ENCODE measurements around the gene LSAMP. TPM values are rescaled to one million over a fixed set of nuclear protein-coding genes. Genes with fewer than 3 reads are reported as not detected.

LSAMP gene
- total RNA-seq, 1 experiment from 2014 or later, result not detected

DNA sequence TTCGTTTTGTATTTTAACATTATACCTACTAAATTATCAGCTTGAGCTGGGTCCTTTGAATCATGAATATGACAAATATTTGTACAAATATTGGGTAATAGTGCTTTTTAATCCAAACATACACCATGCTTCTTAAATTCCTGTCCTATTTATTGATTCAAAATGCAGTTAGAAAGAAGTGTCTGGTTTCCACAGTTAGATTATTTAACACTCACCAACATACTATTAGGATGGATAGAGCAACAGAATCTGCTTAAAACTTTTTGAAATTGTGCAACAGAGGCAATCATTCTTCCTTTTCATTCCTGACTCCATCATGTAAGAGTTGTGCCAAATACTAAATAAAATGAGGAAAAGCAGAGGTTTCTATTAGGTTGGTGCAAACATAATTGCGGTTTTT, 281.2 kb downstream of the LSAMP start:
- no peak overlapping the region for H3K4me2 ChIP-seq
- H2AFZ ChIP-seq, result no peak overlapping the region
- no peaks in the 10 kb centered on the region for H3K36me3 ChIP-seq (ENCODE audit: low read depth)
- intact Hi-C loops (cut with micrococcal nuclease; ENCODE audit: unreplicated experiment), result no loop called here
- ChIA-PET CTCF (no interaction called here), POLR2A (ENCODE audit: unreplicated experiment) (no interaction called here)
- no TSS peak for BruUV-seq (replicated peaks)
- no peaks in the 10 kb centered on the region for H3K27me3 ChIP-seq (ENCODE audit: insufficient read depth, low read depth)
- H3K4me3 ChIP-seq, result no peak overlapping the region
- no peaks in the 10 kb centered on the region for H3K79me2 ChIP-seq (ENCODE audit: low read depth)
- DNase-seq, result no peak
- H3K9me3 ChIP-seq (ENCODE audit: insufficient read depth, low read depth), result no peaks in the 10 kb centered on the region
- no peaks in the 10 kb centered on the region for H3F3A ChIP-seq (ENCODE audit: insufficient read depth, low read depth)
- TF ChIP-seq, protein P1, sequence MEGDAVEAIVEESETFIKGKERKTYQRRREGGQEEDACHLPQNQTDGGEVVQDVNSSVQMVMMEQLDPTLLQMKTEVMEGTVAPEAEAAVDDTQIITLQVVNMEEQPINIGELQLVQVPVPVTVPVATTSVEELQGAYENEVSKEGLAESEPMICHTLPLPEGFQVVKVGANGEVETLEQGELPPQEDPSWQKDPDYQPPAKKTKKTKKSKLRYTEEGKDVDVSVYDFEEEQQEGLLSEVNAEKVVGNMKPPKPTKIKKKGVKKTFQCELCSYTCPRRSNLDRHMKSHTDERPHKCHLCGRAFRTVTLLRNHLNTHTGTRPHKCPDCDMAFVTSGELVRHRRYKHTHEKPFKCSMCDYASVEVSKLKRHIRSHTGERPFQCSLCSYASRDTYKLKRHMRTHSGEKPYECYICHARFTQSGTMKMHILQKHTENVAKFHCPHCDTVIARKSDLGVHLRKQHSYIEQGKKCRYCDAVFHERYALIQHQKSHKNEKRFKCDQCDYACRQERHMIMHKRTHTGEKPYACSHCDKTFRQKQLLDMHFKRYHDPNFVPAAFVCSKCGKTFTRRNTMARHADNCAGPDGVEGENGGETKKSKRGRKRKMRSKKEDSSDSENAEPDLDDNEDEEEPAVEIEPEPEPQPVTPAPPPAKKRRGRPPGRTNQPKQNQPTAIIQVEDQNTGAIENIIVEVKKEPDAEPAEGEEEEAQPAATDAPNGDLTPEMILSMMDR (conservative IDR thresholded peaks at IDR 0.05), result no peak
- TF ChIP-seq EZH2 (IDR thresholded peaks at IDR 0.05; ENCODE audit: low read depth), result no peak
- no peak overlapping the region for H3K27ac ChIP-seq
- H4K20me1 ChIP-seq (ENCODE audit: insufficient read depth), result no peaks in the 10 kb centered on the region
- no peaks in the 10 kb centered on the region for H3K4me1 ChIP-seq (replicated peaks; ENCODE audit: insufficient read depth)
- H3K9me2 ChIP-seq (ENCODE audit: insufficient read depth), result no peaks in the 10 kb centered on the region

DNA sequence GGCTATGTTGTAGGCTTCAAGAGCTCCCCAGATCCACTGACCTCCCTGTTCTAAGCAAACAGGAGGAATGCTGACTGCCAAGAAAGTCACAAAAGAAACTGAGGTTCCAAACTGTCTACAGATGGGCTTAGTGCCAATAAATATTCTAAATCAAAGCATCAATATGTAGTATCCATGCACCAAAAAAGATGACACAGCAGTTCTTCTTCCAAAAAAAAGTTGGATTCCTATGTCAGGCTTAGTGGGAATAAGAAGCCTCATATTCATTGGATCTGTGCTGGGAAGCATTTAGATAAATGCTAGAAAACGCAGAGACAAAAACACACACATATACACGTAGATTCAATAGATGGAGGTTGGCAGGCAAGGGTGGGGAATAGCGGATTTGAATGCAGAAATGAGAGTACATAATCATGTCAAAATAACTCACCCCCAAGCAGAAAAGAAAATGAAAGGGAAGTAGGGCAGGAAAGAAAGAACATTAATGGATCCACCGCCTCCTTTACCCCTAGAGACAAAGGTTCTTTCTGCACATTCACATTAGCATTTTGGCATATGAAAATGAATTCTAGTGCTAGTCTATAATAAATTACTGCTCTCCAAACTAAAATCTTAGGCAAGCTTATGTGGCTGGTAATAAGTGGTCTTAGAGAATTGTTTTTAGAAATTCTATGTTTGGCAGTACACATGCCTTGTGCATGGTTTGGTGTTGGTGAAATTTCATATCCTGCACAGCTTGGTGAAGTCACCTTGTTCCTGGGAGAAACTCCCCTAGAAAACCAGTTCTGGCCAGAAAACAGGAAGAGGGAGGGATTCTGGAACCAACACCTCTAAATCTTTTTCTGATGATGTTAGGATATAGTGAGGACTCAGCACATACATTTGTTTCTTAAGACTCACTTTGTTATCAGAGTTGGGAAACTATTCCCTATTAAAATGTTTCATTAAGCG, 283.4 kb downstream of the LSAMP start:
- TF ChIP-seq, protein P1 (conservative IDR thresholded peaks at IDR 0.05), result no peak
- TF ChIP-seq EZH2 (IDR thresholded peaks at IDR 0.05; ENCODE audit: low read depth), result no peak
- H3K4me1 ChIP-seq (replicated peaks; ENCODE audit: insufficient read depth), result no peaks in the 10 kb centered on the region
- H3K27ac ChIP-seq, result no peak overlapping the region
- H3K4me3 ChIP-seq, result no peak overlapping the region
- no peak overlapping the region for H3K4me2 ChIP-seq
- POLR2A ChIA-PET (ENCODE audit: unreplicated experiment), result no interaction called here
- H3K79me2 ChIP-seq (ENCODE audit: low read depth), result no peaks in the 10 kb centered on the region
- no peaks in the 10 kb centered on the region for H4K20me1 ChIP-seq (ENCODE audit: insufficient read depth)
- no peaks in the 10 kb centered on the region for H3K36me3 ChIP-seq (ENCODE audit: low read depth)
- H3K9me2 ChIP-seq (ENCODE audit: insufficient read depth), result no peaks in the 10 kb centered on the region
- no peaks in the 10 kb centered on the region for H3K9me3 ChIP-seq (ENCODE audit: insufficient read depth, low read depth)
- H2AFZ ChIP-seq, result no peak overlapping the region
- H3F3A ChIP-seq (ENCODE audit: insufficient read depth, low read depth), result no peaks in the 10 kb centered on the region
- DNase-seq, result no peak
- BruUV-seq (replicated peaks), result no TSS peak
- intact Hi-C loops (cut with micrococcal nuclease; ENCODE audit: unreplicated experiment), result no loop called here
- H3K27me3 ChIP-seq (ENCODE audit: insufficient read depth, low read depth), result no peaks in the 10 kb centered on the region
- CTCF ChIA-PET, result no interaction called here

DNA sequence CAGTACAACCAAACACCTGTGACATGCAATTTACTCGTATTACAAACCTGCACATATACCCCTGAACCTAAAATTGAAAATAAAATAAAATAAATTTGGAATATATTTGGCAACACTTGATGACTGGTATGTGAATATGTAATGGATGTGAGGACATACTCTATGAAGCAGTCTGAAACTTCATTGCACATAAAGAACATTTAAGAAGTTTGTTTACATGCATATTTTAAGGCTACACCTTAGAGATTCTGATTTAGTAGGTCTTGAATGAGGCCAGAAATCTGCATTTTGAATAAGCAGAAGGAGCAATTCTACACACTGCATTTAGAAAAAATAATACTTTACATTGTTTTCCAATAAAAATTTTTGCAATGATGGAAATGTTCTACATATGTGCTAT, 284.7 kb downstream of the LSAMP start:
- CTCF ChIA-PET, result no interaction called here
- H3K4me3 ChIP-seq, result no peak overlapping the region
- H3K79me2 ChIP-seq (ENCODE audit: low read depth), result no peaks in the 10 kb centered on the region
- no peaks in the 10 kb centered on the region for H3K9me3 ChIP-seq (ENCODE audit: insufficient read depth, low read depth)
- intact Hi-C loops (cut with micrococcal nuclease; ENCODE audit: unreplicated experiment), result no loop called here
- no peaks in the 10 kb centered on the region for H3K9me2 ChIP-seq (ENCODE audit: insufficient read depth)
- no peak for DNase-seq
- H3K27ac ChIP-seq, result no peak overlapping the region
- no TSS peak for BruUV-seq (replicated peaks)
- H3K27me3 ChIP-seq (ENCODE audit: insufficient read depth, low read depth), result no peaks in the 10 kb centered on the region
- no peak overlapping the region for H2AFZ ChIP-seq
- H3K36me3 ChIP-seq (ENCODE audit: low read depth), result no peaks in the 10 kb centered on the region
- no peaks in the 10 kb centered on the region for H4K20me1 ChIP-seq (ENCODE audit: insufficient read depth)
- no peaks in the 10 kb centered on the region for H3F3A ChIP-seq (ENCODE audit: insufficient read depth, low read depth)
- no peak overlapping the region for H3K4me2 ChIP-seq
- H3K4me1 ChIP-seq (replicated peaks; ENCODE audit: insufficient read depth), result no peaks in the 10 kb centered on the region
- TF ChIP-seq, protein P1 (conservative IDR thresholded peaks at IDR 0.05), result no peak
- TF ChIP-seq EZH2 (IDR thresholded peaks at IDR 0.05; ENCODE audit: low read depth), result no peak
- POLR2A ChIA-PET (ENCODE audit: unreplicated experiment), result no interaction called here

Data from PC-9 (cell line).